HepG2 (cell line): ENCODE measurements around the gene CDSN. TPM values are rescaled to one million over a fixed set of nuclear protein-coding genes. Genes with fewer than 3 reads are reported as not detected.

Experiments used
- ATAC-seq: fragments of 200-7000 bp; cut with Tn5 transposase; 3 replicates; pipeline ENCODE4 v1.9.1; 2020; ENCODE audit warnings: mild to moderate bottlenecking, moderate library complexity
- BruUV-seq: library from RNA; stranded (reverse); fragments of 400-500 nt; replicated peaks from 2 replicates; lab custom pipeline; 2021; lab: Mats Ljungman, UMichigan
- CTCF ChIA-PET: fragments of 300-600 bp; formaldehyde crosslinking; extraction: SDS; loops from one replicate; lab custom pipeline; 2021; ENCODE audit warnings: low total read pairs, inconsistent platforms, low intra/inter-chr PET ratio; lab: Yijun Ruan, JAX
- POLR2A ChIA-PET: fragments of 350-600 bp; sonication (Branson Sonifier 250); formaldehyde crosslinking; loops from one replicate; lab custom pipeline; 2020; ENCODE audit warnings: antibody characterized with exemption, inconsistent platforms; lab: Yijun Ruan, JAX
- DNase-seq: peaks from one replicate; pipeline ENCODE4 v3.0.0-alpha.2; 2015; ENCODE audit warnings: low spot score
- FAIRE-seq: peaks from 3 replicates; lab custom pipeline; 2011; peaks lifted over from hg19 to GRCh38; lab: Jason Lieb, UNC
- H2AFZ ChIP-seq: one replicate; pipeline ENCODE4 v1.6.1; 2011; ENCODE audit warnings: low read length, inconsistent platforms
- H3K27ac ChIP-seq: fragments of 300-600 bp; 3 replicates; pipeline ENCODE4 v1.8.0; 2011; ENCODE audit warnings: mixed run types, mild to moderate bottlenecking, mixed read lengths, low read length, inconsistent platforms; ENCODE audit not compliant: insufficient read depth; ENCODE audit errors: extremely low read length
- H3K27me3 ChIP-seq, 2 experiments: fragments of 200-600 bp in 1 of 2; 2 replicates in 1 of 2; 3 replicates in 1 of 2; pipeline versions ENCODE4 v1.6.0 to v1.8.0; 2011; ENCODE audit warnings: low read length in 2 of 2, mild to moderate bottlenecking in 2 of 2, moderate library complexity in 2 of 2, inconsistent platforms in 1 of 2; ENCODE audit not compliant: insufficient read depth in 2 of 2, control insufficient read depth in 1 of 2
- H3K36me3 ChIP-seq, 2 experiments: fragments of 200-600 bp in 1 of 2; replicated peaks in 1 of 2; 2 replicates in 1 of 2; 3 replicates in 1 of 2; pipeline versions ENCODE4 v1.5.1 to v1.8.0; 2011; ENCODE audit warnings: low read length in 2 of 2, inconsistent platforms in 1 of 2; ENCODE audit not compliant: insufficient read depth in 2 of 2, control insufficient read depth in 1 of 2
- H3K4me1 ChIP-seq: 2 replicates; pipeline ENCODE4 v1.5.1; 2012; ENCODE audit warnings: low read length, inconsistent platforms; ENCODE audit not compliant: insufficient read depth
- H3K4me2 ChIP-seq: 2 replicates; pipeline ENCODE4 v1.6.0; 2011; ENCODE audit warnings: low read depth, low read length, inconsistent platforms
- H3K4me3 ChIP-seq, 3 experiments: fragments of 200-600 bp in 1 of 3; sonication (generic), shearing (Covaris generic) in 1 of 3; replicated peaks in 1 of 3; 2 replicates each; pipeline ENCODE4 v1.5.1; 2011 to 2016; ENCODE audit warnings: low read length in 3 of 3, inconsistent platforms in 2 of 3, low read depth in 2 of 3, mild to moderate bottlenecking in 2 of 3, control low read depth in 1 of 3, mixed read lengths in 1 of 3; ENCODE audit not compliant: insufficient read depth in 1 of 3
- H3K79me2 ChIP-seq: one replicate; pipeline ENCODE4 v1.6.1; 2011; ENCODE audit warnings: low read length, inconsistent platforms; ENCODE audit not compliant: insufficient read depth
- H3K9ac ChIP-seq: 2 replicates; pipeline ENCODE4 v1.6.0; 2011; ENCODE audit warnings: mild to moderate bottlenecking, low read depth, low read length, inconsistent platforms; ENCODE audit not compliant: insufficient read depth
- H3K9me3 ChIP-seq: 2 replicates; pipeline ENCODE4 v1.5.1; 2012; ENCODE audit warnings: mild to moderate bottlenecking, low read length
- H4K20me1 ChIP-seq: 2 replicates; pipeline ENCODE4 v1.6.0; 2011; ENCODE audit warnings: inconsistent platforms, mild to moderate bottlenecking, low read length, moderate library complexity; ENCODE audit not compliant: insufficient read depth
- DRAP1 ChIP-seq: IDR thresholded peaks from 2 replicates; pipeline ENCODE4 v1.6.1; 2016; ENCODE audit warnings: missing genetic modification reagents, missing compliant biosample characterization
- EED ChIP-seq: sonication (generic); formaldehyde crosslinking; IDR thresholded peaks from 2 replicates; pipeline ENCODE4 v1.5.0; 2020; ENCODE audit warnings: mild to moderate bottlenecking, missing genetic modification reagents
- HNRNPUL1 ChIP-seq: fragments of 200-400 bp; formaldehyde crosslinking; IDR thresholded peaks from 2 replicates; pipeline ENCODE4 v1.6.1; 2017; ENCODE audit warnings: low read depth, mild to moderate bottlenecking, low read length, moderate library complexity
- NR0B2 ChIP-seq: sonication (generic); formaldehyde crosslinking; IDR thresholded peaks from 2 replicates; pipeline ENCODE4 v1.4.0; 2020; ENCODE audit warnings: mild to moderate bottlenecking, missing genetic modification reagents
- RNF2 ChIP-seq: fragments of 450-650 bp; conservative IDR thresholded peaks from 2 replicates; pipeline ENCODE4 v1.6.1; 2016; ENCODE audit warnings: low read depth
- WGBS: methylation state at CpG from one replicate; pipeline ENCODE4 v1.1.6; 2017; ENCODE audit warnings: low lambda C conversion rate; 5-methylcytosine and 5-hydroxymethylcytosine counted together
- in situ Hi-C: cut with HindIII; loops from 2 replicates; pipeline ENCODE4 v1.10.0; 2017; ENCODE audit warnings: low pct_unique_long_range_greater_than_20kb; ENCODE audit not compliant: extremely low pct_ligation_motif_present
- intact Hi-C: fragments of 100-400 bp; cut with micrococcal nuclease; formaldehyde crosslinking; loops from one replicate; pipeline ENCODE4 v1.10.0; 2022; ENCODE audit not compliant: unreplicated experiment
- polyA plus RNA-seq, 8 experiments: library from polyadenylated mRNA; depleted of rRNA in 3 of 8; stranded (reverse) in 7 of 8; unstranded in 1 of 8; fragments of >200 nt; fragmentation: Illumina TruSeq in 4 of 8; extraction: Trizol in 4 of 8; gene quantifications; 2 replicates each; pipeline versions ENCODE4 v1.2.1 to v1.2.3, GENCODE V29; 2011 to 2016; ENCODE audit warnings: low read depth in 4 of 8, missing spikeins in 1 of 8, mixed read lengths in 1 of 8; ENCODE audit not compliant: insufficient read depth in 1 of 8
- total RNA-seq, 5 experiments: library from RNA; depleted of rRNA; stranded (reverse); fragments of >200 nt; fragmentation: Illumina TruSeq; extraction: Trizol; gene quantifications; 2 replicates each; pipeline ENCODE4 v1.2.3, GENCODE V29; 2016; ENCODE audit warnings: low read depth in 1 of 5

Gene CDSN
- total and polyA plus RNA-seq, 2 of the 13 experiments (the other 11 are each of a cell fraction or from before 2014, with no cell fraction given) = not detected

GRCh38 chr6:31079656-31080261, 40.5 kb downstream of the CDSN start (continued):
- TF ChIP-seq NR0B2 = no peak

- 83% methylated on average over 4 of the region's 4 CpGs for WGBS
- no peak for TF ChIP-seq HNRNPUL1
- no peak for TF ChIP-seq DRAP1 (CRISPR knock-in tag)
- TF ChIP-seq RNF2 = no peak
- no peak for TF ChIP-seq EED (CRISPR knock-in tag)
- TF ChIP-seq, all 625 proteins: peak for 0
- BruUV-seq = no TSS peak
- Histone ChIP-seq H3K36me3 (no peaks in the 10 kb centered on the region), H2AFZ (no peak overlapping the region), H3K79me2 (no peaks in the 10 kb centered on the region), H3K4me3 (no peak overlapping the region), H3K4me2 (no peak overlapping the region), H3K27me3 (peaks cover 0 to 11% of the 10 kb centered on the region in 2 experiments; a peak in 4 of 5 replicates), H3K9ac (no peak overlapping the region), H4K20me1 (no peaks in the 10 kb centered on the region), H3K27ac (no peak overlapping the region), H3K9me3 (no peaks in the 10 kb centered on the region), H3K4me1 (peaks cover 6% of the 10 kb centered on the region; the same call in 1 of the 2 replicates)
- POLR2A ChIA-PET = no interaction called here
- FAIRE-seq (peak; percentile 32), ATAC-seq (no peak), DNase-seq (no peak)
- intact Hi-C loops = no loop called here
- in situ Hi-C loops = loop anchor here (5.0 to 25.0 kb wide), 3 partner anchors 159 to 614 kb away; partner anchors contain the start of genes NRM and PPP1R18
- CTCF ChIA-PET = no interaction called here
Measured at GRCh38 chr6:31076611-31077010, 43.6 kb downstream of the CDSN start.
